ENCODE measurements around the gene CLDN24. TPM values are rescaled to one million over a fixed set of nuclear protein-coding genes. Genes with fewer than 3 reads are reported as not detected.

CLDN24 gene
- polyA plus RNA-seq, 1 of the 3 experiments (the other 2 are of a cell fraction) = not detected

DNA sequence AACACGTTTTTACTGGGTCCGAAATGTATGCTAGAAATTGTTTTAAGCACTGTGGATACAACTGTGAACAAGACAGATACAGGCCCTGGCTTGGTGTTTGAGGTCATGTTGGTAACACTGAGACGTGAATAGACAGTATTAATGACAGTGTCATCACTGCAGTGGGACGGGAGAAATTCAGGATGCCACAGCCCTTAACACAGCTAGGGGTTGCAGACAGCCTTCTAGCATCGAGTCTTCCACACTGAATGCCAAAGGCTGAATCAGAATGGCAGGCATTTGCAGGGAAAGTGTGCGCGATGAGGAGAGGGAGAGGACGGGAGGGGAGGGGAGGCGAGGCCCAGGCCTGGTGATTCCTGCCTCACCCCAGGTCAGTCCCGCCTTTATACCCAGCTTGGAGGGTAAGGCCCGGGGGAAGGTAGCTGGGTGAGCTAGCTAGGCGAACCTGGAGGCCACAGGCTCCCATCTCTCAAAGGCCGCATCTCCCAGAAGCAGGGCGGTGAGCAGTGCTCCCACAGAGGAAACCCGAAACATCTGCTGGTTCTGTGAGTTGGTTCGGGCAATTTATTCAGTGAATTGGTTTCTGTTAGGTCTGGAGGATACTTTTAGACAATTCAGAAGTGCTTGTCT lies 44.1 kb upstream of the CLDN24 start:
- no peak overlapping the region for H3K9ac ChIP-seq
- ChIA-PET POLR2A (interaction anchor here (0.6 kb wide), 1 partner anchor 9 kb away, joined by 3 read pairs; no protein-coding TSS in a partner anchor), CTCF (no interaction called here)
- H3K4me1 ChIP-seq (ENCODE audit: control insufficient read depth in 1 of 2, insufficient read depth in 2 of 2, low read depth in 1 of 2, low read length in 1 of 2) = no peaks in the 10 kb centered on the region
- 75% methylated on average over 16 of the region's 16 CpGs for WGBS (ENCODE audit: low lambda C conversion rate)
- H3K79me2 ChIP-seq (ENCODE audit: insufficient read depth) = no peaks in the 10 kb centered on the region
- no peaks in the 10 kb centered on the region for H3K36me3 ChIP-seq (replicated peaks in 1 of 2; ENCODE audit: control insufficient read depth in 1 of 2, insufficient read depth in 2 of 2, low read length in 1 of 2)
- no peak overlapping the region for H3K27ac ChIP-seq (ENCODE audit: low read depth in 2 of 2, low read length in 1 of 2)
- H3F3A ChIP-seq (replicated peaks; ENCODE audit: insufficient read depth) = peaks cover under 1% of the 10 kb centered on the region
- no peak for TF ChIP-seq NFIC (IDR thresholded peaks at IDR 0.05; ENCODE audit: borderline replicate concordance)
- TF ChIP-seq CHD2 (IDR thresholded peaks at IDR 0.05; ENCODE audit: low read length, partially characterized antibody) = no peak
- no peak for TF ChIP-seq RXRA (IDR thresholded peaks at IDR 0.05; ENCODE audit: borderline replicate concordance, low read depth)
- no peak for TF ChIP-seq SMC3 (IDR thresholded peaks at IDR 0.05; ENCODE audit: low read depth, low read length)
- TF ChIP-seq RCOR1 (IDR thresholded peaks at IDR 0.05; ENCODE audit: low read length) = no peak
- no peak for TF ChIP-seq TCF12 (IDR thresholded peaks at IDR 0.05)
- TF ChIP-seq POLR2AphosphoS5 (IDR thresholded peaks at IDR 0.05; ENCODE audit: low read depth, low read length) = no peak
- no peak for TF ChIP-seq FOXJ3 (CRISPR knock-in tag; IDR thresholded peaks at IDR 0.05)
- TF ChIP-seq RFX5 (IDR thresholded peaks at IDR 0.05; ENCODE audit: low read length) = no peak
- TF ChIP-seq, protein P1, sequence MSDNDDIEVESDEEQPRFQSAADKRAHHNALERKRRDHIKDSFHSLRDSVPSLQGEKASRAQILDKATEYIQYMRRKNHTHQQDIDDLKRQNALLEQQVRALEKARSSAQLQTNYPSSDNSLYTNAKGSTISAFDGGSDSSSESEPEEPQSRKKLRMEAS (IDR thresholded peaks at IDR 0.05; ENCODE audit: low read depth) = no peak
- TF ChIP-seq ZBTB33 (IDR thresholded peaks at IDR 0.05; ENCODE audit: borderline replicate concordance, low read depth) = no peak
- TF ChIP-seq ELF1 (IDR thresholded peaks at IDR 0.05) = no peak
- TF ChIP-seq EZH2phosphoT487 (IDR thresholded peaks at IDR 0.05; ENCODE audit: borderline replicate concordance, low read depth) = no peak
- TF ChIP-seq TAF1 (IDR thresholded peaks at IDR 0.05; ENCODE audit: borderline replicate concordance, low read depth, low read length) = no peak
- no peak for TF ChIP-seq SIN3A (IDR thresholded peaks at IDR 0.05; ENCODE audit: borderline replicate concordance, low read depth, low read length)
- TF ChIP-seq MEF2A (IDR thresholded peaks at IDR 0.05; ENCODE audit: borderline replicate concordance, low read depth) = no peak
- TF ChIP-seq YY1 (IDR thresholded peaks at IDR 0.05; ENCODE audit: low read depth) = no peak
- TF ChIP-seq RAD21 (IDR thresholded peaks at IDR 0.05; ENCODE audit: low read length) = no peak
- no peak for TF ChIP-seq MXI1 (IDR thresholded peaks at IDR 0.05; ENCODE audit: low read depth, low read length)
- no peak for TF ChIP-seq TEAD4 (IDR thresholded peaks at IDR 0.05; ENCODE audit: borderline replicate concordance, insufficient read depth)
- H3K4me3 ChIP-seq (ENCODE audit: low read depth in 2 of 2, low read length in 1 of 2) = no peak overlapping the region
- H3K4me2 ChIP-seq = no peak overlapping the region
- no peaks in the 10 kb centered on the region for H3K9me3 ChIP-seq
- H2AFZ ChIP-seq (ENCODE audit: low read depth) = no peak overlapping the region
- no peaks in the 10 kb centered on the region for H3K9me2 ChIP-seq
- H3K27me3 ChIP-seq (ENCODE audit: insufficient read depth) = no peaks in the 10 kb centered on the region
- no peak for DNase-seq
- H4K20me1 ChIP-seq (ENCODE audit: insufficient read depth) = no peaks in the 10 kb centered on the region
